H9 (cell line): ENCODE data around the gene FKBP8. TPM values are rescaled to one million over a fixed set of nuclear protein-coding genes. Genes with fewer than 3 reads are reported as not detected.

ENCODE experiments used
- DNase-seq: peaks from one replicate; pipeline ENCODE4 v3.0.0-alpha.2; 2017
- H2AFZ ChIP-seq: one replicate; pipeline ENCODE4 v1.6.1; 2013; ENCODE audit warnings: mild to moderate bottlenecking, low read length, control low read depth, moderate library complexity
- H2AK5ac ChIP-seq: 2 replicates; pipeline ENCODE4 v1.6.1; 2013; ENCODE audit warnings: low read length, control low read depth, mixed read lengths; ENCODE audit not compliant: insufficient read length
- H2BK120ac ChIP-seq: one replicate; pipeline ENCODE4 v1.6.1; 2013; ENCODE audit warnings: low read depth, mild to moderate bottlenecking, low read length, control low read depth, inconsistent platforms; ENCODE audit not compliant: poor library complexity, severe bottlenecking
- H2BK12ac ChIP-seq: 2 replicates; pipeline ENCODE4 v1.6.1; 2013; ENCODE audit warnings: low read length, control low read depth, mixed read lengths, low read depth; ENCODE audit not compliant: insufficient read length
- H2BK15ac ChIP-seq: 2 replicates; pipeline ENCODE4 v1.6.1; 2013; ENCODE audit warnings: low read depth, low read length, control low read depth
- H2BK20ac ChIP-seq: one replicate; pipeline ENCODE4 v1.6.1; 2013; ENCODE audit warnings: low read depth, mild to moderate bottlenecking, low read length, control low read depth, inconsistent platforms; ENCODE audit not compliant: poor library complexity, severe bottlenecking
- H2BK5ac ChIP-seq: 2 replicates; pipeline ENCODE4 v1.6.1; 2013; ENCODE audit warnings: low read length, control low read depth, mixed read lengths; ENCODE audit not compliant: insufficient read length
- H3K14ac ChIP-seq: 2 replicates; pipeline ENCODE4 v1.6.1; 2013; ENCODE audit warnings: low read length, control low read depth; ENCODE audit not compliant: insufficient read depth
- H3K18ac ChIP-seq: 2 replicates; pipeline ENCODE4 v1.6.1; 2013; ENCODE audit warnings: low read depth, mild to moderate bottlenecking, mixed read lengths, low read length, control low read depth; ENCODE audit not compliant: insufficient read length
- H3K23ac ChIP-seq: 2 replicates; pipeline ENCODE4 v1.6.1; 2013; ENCODE audit warnings: low read length, control low read depth, mixed read lengths, low read depth; ENCODE audit not compliant: insufficient read length
- H3K23me2 ChIP-seq: 2 replicates; pipeline ENCODE4 v1.6.1; 2013; ENCODE audit warnings: low read depth, mild to moderate bottlenecking, mixed read lengths, low read length, control low read depth; ENCODE audit not compliant: insufficient read length, poor library complexity, severe bottlenecking
- H3K27ac ChIP-seq: 2 replicates; pipeline ENCODE4 v1.5.1; 2013; ENCODE audit warnings: low read length, control low read depth, mixed read lengths, low read depth; ENCODE audit not compliant: insufficient read length
- H3K27me3 ChIP-seq: 2 replicates; pipeline ENCODE4 v1.6.1; 2013; ENCODE audit warnings: low read length, control low read depth, inconsistent platforms; ENCODE audit not compliant: insufficient read depth
- H3K4ac ChIP-seq: 2 replicates; pipeline ENCODE4 v1.6.1; 2013; ENCODE audit warnings: low read depth, mild to moderate bottlenecking, control low read depth, inconsistent platforms, low read length, moderate library complexity
- H3K4me1 ChIP-seq: 2 replicates; pipeline ENCODE4 v1.6.1; 2013; ENCODE audit warnings: low read length, control low read depth, inconsistent platforms; ENCODE audit not compliant: insufficient read depth
- H3K4me2 ChIP-seq: 2 replicates; pipeline ENCODE4 v1.6.1; 2013; ENCODE audit warnings: low read length, control low read depth, mixed read lengths; ENCODE audit not compliant: insufficient read length, insufficient read depth
- H3K56ac ChIP-seq: 2 replicates; pipeline ENCODE4 v1.6.1; 2013; ENCODE audit warnings: low read depth, mild to moderate bottlenecking, mixed read lengths, low read length, control low read depth; ENCODE audit not compliant: insufficient read length
- H3K79me1 ChIP-seq: 2 replicates; pipeline ENCODE4 v1.6.1; 2013; ENCODE audit warnings: low read depth, mild to moderate bottlenecking, moderate library complexity, low read length, control low read depth, inconsistent platforms; ENCODE audit not compliant: insufficient read depth, poor library complexity, severe bottlenecking
- H3K79me2 ChIP-seq: 2 replicates; pipeline ENCODE4 v1.6.1; 2013; ENCODE audit warnings: low read length, control low read depth, inconsistent platforms; ENCODE audit not compliant: insufficient read depth
- H3K9ac ChIP-seq: 2 replicates; pipeline ENCODE4 v1.6.1; 2013; ENCODE audit warnings: low read length, control low read depth, mixed read lengths; ENCODE audit not compliant: insufficient read length; ENCODE audit errors: extremely low read depth
- H3K9me3 ChIP-seq: one replicate; pipeline ENCODE4 v1.6.1; 2013; ENCODE audit warnings: low read depth, low read length, inconsistent platforms; ENCODE audit not compliant: control insufficient read depth
- H3T11ph ChIP-seq: one replicate; pipeline ENCODE4 v1.6.1; 2013; ENCODE audit warnings: mild to moderate bottlenecking, low read length, control low read depth, inconsistent platforms
- H4K20me1 ChIP-seq: one replicate; pipeline ENCODE4 v1.6.1; 2013; ENCODE audit not compliant: control insufficient read depth, insufficient read length, insufficient read depth
- H4K5ac ChIP-seq: 2 replicates; pipeline ENCODE4 v1.6.1; 2013; ENCODE audit warnings: low read depth, mild to moderate bottlenecking, mixed read lengths, low read length, control low read depth; ENCODE audit not compliant: insufficient read length
- H4K8ac ChIP-seq: replicated peaks from 2 replicates; pipeline ENCODE4 v1.6.1; 2013; ENCODE audit warnings: low read length, control low read depth, mixed read lengths, low read depth; ENCODE audit not compliant: insufficient read length
- H4K91ac ChIP-seq: 2 replicates; pipeline ENCODE4 v1.6.1; 2013; ENCODE audit warnings: low read depth, mild to moderate bottlenecking, moderate library complexity, mixed read lengths, low read length, control low read depth; ENCODE audit not compliant: insufficient read length
- H3K27ac Mint-ChIP-seq, 3 experiments: 2 replicates in 2 of 3; 3 replicates in 1 of 3; pipeline ENCODE4 v1.8.0; 2020 to 2021; ENCODE audit warnings: mixed read lengths in 3 of 3, mild to moderate bottlenecking in 1 of 3, moderate library complexity in 1 of 3
- H3K27me3 Mint-ChIP-seq: 2 replicates; pipeline ENCODE4 v1.8.0; 2021; ENCODE audit warnings: low read depth, mild to moderate bottlenecking, moderate library complexity, mixed read lengths
- H3K36me3 Mint-ChIP-seq, 3 experiments: 2 replicates in 2 of 3; 3 replicates in 1 of 3; pipeline ENCODE4 v1.8.0; 2020 to 2021; ENCODE audit warnings: low read depth in 3 of 3, mixed read lengths in 3 of 3; ENCODE audit not compliant: insufficient read depth in 1 of 3
- H3K4me1 Mint-ChIP-seq, 2 experiments: 2 replicates each; pipeline ENCODE4 v1.8.0; 2020; ENCODE audit warnings: mixed read lengths in 2 of 2
- H3K4me3 Mint-ChIP-seq, 2 experiments: 2 replicates in 1 of 2; 3 replicates in 1 of 2; pipeline ENCODE4 v1.8.0; 2020 to 2021; ENCODE audit warnings: mild to moderate bottlenecking in 2 of 2, mixed read lengths in 2 of 2, moderate library complexity in 1 of 2
- H3K9me3 Mint-ChIP-seq, 2 experiments: 2 replicates in 1 of 2; 3 replicates in 1 of 2; pipeline ENCODE4 v1.8.0; 2020; ENCODE audit warnings: mild to moderate bottlenecking in 2 of 2, mixed read lengths in 2 of 2, moderate library complexity in 1 of 2
- WGBS: extraction: QIAGEN DNeasy Blood & Tissue Kit; methylation state at CpG from one replicate; pipeline ENCODE4 v1.1.7; 2013; ENCODE audit warnings: missing lambda C conversion rate, low lambda C conversion rate, mixed read lengths; ENCODE audit not compliant: insufficient read length; ENCODE audit errors: extremely low coverage; 5-methylcytosine and 5-hydroxymethylcytosine counted together
- total RNA-seq: library from RNA; stranded (reverse); gene quantifications from 2 replicates; pipeline ENCODE4 v1.2.1, GENCODE V29; 2021
- TF ChIP-seq, protein P1 (sequence below): fragments of 200-600 bp; sonication (generic); conservative IDR thresholded peaks from 3 replicates; pipeline ENCODE4 v1.8.0; 2021; ENCODE audit warnings: antibody characterized with exemption, mild to moderate bottlenecking

Gene FKBP8
- total RNA-seq, 1 experiment from 2014 or later: 308 TPM

DNA sequence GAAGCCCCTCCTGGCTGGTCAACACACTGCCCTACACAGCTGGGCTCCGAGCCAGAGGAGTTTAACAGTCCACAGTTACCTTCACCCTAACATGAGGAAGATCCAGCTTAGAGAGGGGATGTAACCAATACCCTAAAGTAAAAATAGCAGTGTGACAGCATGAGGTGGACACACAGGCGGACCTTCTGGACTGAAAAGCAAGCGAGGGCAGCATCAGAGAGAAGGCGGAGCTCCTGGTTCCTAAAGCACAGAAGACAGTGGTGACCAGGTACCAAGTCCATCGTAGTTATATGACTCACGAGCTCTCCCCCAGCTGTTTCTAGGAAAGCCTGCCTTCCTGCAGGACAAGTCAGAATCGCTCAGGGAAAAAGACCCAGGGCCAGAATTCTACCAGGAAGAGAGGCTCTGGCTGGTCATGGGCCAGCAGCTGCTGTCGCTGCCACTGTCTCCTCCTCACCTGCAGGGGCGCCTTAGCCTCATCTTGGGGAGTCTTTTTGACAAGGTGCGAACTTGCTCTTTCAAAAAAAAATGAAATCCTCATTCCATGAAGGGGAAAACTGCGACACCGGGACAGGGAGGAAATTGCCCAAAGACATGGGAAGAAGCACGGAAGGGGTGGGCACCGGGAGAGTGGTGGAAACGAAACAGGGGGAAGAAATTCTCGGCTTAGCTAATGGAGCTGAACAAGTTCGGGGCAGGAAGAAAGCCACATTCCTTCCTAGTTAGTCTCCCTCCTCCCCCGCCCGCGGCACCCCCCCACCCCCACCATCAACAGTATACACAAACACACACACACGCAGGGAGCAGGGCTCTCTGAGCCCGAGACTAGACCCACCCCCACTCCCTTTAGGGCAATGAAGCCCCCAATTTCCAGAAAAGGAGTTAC, 23.2 kb downstream of the FKBP8 start:
- no peak overlapping the region for H4K5ac ChIP-seq
- Mint-ChIP-seq H3K27me3 (no peaks in the 10 kb centered on the region), H3K36me3 (no peaks in the 10 kb centered on the region), H3K27ac (peak overlapping the region in 2 of 3 experiments; percentile 76 to 91; a peak in 4 of 7 replicates), H3K4me3 (peak overlapping the region; percentile 92 to 96), H3K4me1 (peaks cover 25 to 27% of the 10 kb centered on the region in 2 experiments), H3K9me3 (no peaks in the 10 kb centered on the region)
- no peak overlapping the region for H3K14ac ChIP-seq
- no peak overlapping the region for H3T11ph ChIP-seq
- TF ChIP-seq, protein P1, sequence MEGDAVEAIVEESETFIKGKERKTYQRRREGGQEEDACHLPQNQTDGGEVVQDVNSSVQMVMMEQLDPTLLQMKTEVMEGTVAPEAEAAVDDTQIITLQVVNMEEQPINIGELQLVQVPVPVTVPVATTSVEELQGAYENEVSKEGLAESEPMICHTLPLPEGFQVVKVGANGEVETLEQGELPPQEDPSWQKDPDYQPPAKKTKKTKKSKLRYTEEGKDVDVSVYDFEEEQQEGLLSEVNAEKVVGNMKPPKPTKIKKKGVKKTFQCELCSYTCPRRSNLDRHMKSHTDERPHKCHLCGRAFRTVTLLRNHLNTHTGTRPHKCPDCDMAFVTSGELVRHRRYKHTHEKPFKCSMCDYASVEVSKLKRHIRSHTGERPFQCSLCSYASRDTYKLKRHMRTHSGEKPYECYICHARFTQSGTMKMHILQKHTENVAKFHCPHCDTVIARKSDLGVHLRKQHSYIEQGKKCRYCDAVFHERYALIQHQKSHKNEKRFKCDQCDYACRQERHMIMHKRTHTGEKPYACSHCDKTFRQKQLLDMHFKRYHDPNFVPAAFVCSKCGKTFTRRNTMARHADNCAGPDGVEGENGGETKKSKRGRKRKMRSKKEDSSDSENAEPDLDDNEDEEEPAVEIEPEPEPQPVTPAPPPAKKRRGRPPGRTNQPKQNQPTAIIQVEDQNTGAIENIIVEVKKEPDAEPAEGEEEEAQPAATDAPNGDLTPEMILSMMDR: peak; percentile 77
- H2AK5ac ChIP-seq: no peak overlapping the region
- peak overlapping the region; percentile 99 for H3K4me2 ChIP-seq
- H2BK120ac ChIP-seq: no peak overlapping the region
- H3K27me3 ChIP-seq: no peaks in the 10 kb centered on the region
- H2AFZ ChIP-seq: no peak overlapping the region
- no peak overlapping the region for H3K23ac ChIP-seq
- H3K23me2 ChIP-seq: peaks cover 12% of the 10 kb centered on the region
- H3K18ac ChIP-seq: no peak overlapping the region
- peak overlapping the region; percentile 20 for H3K9ac ChIP-seq
- no peak overlapping the region for H3K4ac ChIP-seq
- no peak overlapping the region for H2BK20ac ChIP-seq
- H4K20me1 ChIP-seq: no peaks in the 10 kb centered on the region
- no peaks in the 10 kb centered on the region for H3K9me3 ChIP-seq
- peak; percentile 80 for DNase-seq
- H3K4me1 ChIP-seq: peaks cover 3% of the 10 kb centered on the region; the same call in 1 of the 2 replicates
- H2BK12ac ChIP-seq: no peak overlapping the region
- H3K79me2 ChIP-seq: peaks cover 14% of the 10 kb centered on the region
- H2BK15ac ChIP-seq: peak overlapping the region; percentile 98; the same call in 1 of the 2 replicates
- H4K8ac ChIP-seq: no peak overlapping the region
- no CpG with 5 or more reads among the region's 22 CpGs for WGBS
- H3K79me1 ChIP-seq: peaks cover 4% of the 10 kb centered on the region
- H2BK5ac ChIP-seq: no peak overlapping the region
- no peak overlapping the region for H4K91ac ChIP-seq
- H3K56ac ChIP-seq: no peak overlapping the region
- no peak overlapping the region for H3K27ac ChIP-seq
